ENCODE measurements around the gene EFR3B.

EFR3B gene

GRCh38 chr2:25063876-25064660 is 22.2 kb downstream of the EFR3B start (continued):
- TF ChIP-seq TSHZ1 (tag by site-specific recombination; IDR thresholded peaks at IDR 0.05; ENCODE audit: borderline replicate concordance) (no peak), ZNF280C (tag by site-specific recombination; IDR thresholded peaks at IDR 0.05) (no peak), ZNF747 (tag by site-specific recombination; IDR thresholded peaks at IDR 0.05) (no peak), EGR2 (tag by site-specific recombination; IDR thresholded peaks at IDR 0.05; ENCODE audit: low read depth) (no peak), ZBTB6 (tag by site-specific recombination; IDR thresholded peaks at IDR 0.05) (no peak), OVOL3 (tag by site-specific recombination; IDR thresholded peaks at IDR 0.05) (no peak), HOXD13 (CRISPR knock-in tag; IDR thresholded peaks at IDR 0.05; ENCODE audit: borderline replicate concordance) (no peak), ZBTB7A (tag by site-specific recombination; IDR thresholded peaks at IDR 0.05; ENCODE audit: low read depth) (no peak)

- POLR2A ChIA-PET, result no interaction called here
- no peak overlapping the region for H3K4me3 ChIP-seq (ENCODE audit: low read depth, low read length)
- CTCF ChIA-PET, result interaction anchor here (2.3 kb wide), 1 partner anchor 10 kb away, joined by 5 read pairs; no protein-coding TSS in a partner anchor
- no peaks in the 10 kb centered on the region for H3K9me3 ChIP-seq (ENCODE audit: control insufficient read depth, insufficient read depth, low read depth, low read length)
- H3K27ac ChIP-seq (ENCODE audit: extremely low read depth, low read depth, low read length), result no peak overlapping the region
- no peak for TF ChIP-seq HIC1 (tag by site-specific recombination; IDR thresholded peaks at IDR 0.05)
- TF ChIP-seq OSR2 (tag by site-specific recombination; IDR thresholded peaks at IDR 0.05), result no peak
- no peak for TF ChIP-seq ZNF843 (tag by site-specific recombination; IDR thresholded peaks at IDR 0.05)
- no peak for TF ChIP-seq ZNF174 (tag by site-specific recombination; IDR thresholded peaks at IDR 0.05)
- TF ChIP-seq ZSCAN16 (tag by site-specific recombination; IDR thresholded peaks at IDR 0.05), result no peak
- TF ChIP-seq ZNF488 (tag by site-specific recombination; IDR thresholded peaks at IDR 0.05), result no peak
- no peak for TF ChIP-seq ZNF558 (tag by site-specific recombination; IDR thresholded peaks at IDR 0.05)
- TF ChIP-seq MZF1 (tag by site-specific recombination; IDR thresholded peaks at IDR 0.05; ENCODE audit: borderline replicate concordance), result no peak
- no peak for TF ChIP-seq CTCF (tag by site-specific recombination; IDR thresholded peaks at IDR 0.05)
- H3K4me1 ChIP-seq (ENCODE audit: control insufficient read depth, insufficient read depth, low read length), result no peaks in the 10 kb centered on the region
- no peaks in the 10 kb centered on the region for H3K36me3 ChIP-seq (ENCODE audit: control insufficient read depth in 2 of 2, insufficient read depth in 1 of 2, low read length in 2 of 2)
These were observed 23.9 kb downstream of the EFR3B start for GRCh38 chr2:25065768-25066167.
